H9 (cell line): ENCODE measurements around the gene NOP56. TPM values are rescaled to one million over a fixed set of nuclear protein-coding genes. Genes with fewer than 3 reads are reported as not detected.

ENCODE experiments used
- DNase-seq: peaks from one replicate; pipeline ENCODE4 v3.0.0-alpha.2; 2017
- H2AFZ ChIP-seq: one replicate; pipeline ENCODE4 v1.6.1; 2013; ENCODE audit warnings: mild to moderate bottlenecking, low read length, control low read depth, moderate library complexity
- H2AK5ac ChIP-seq: 2 replicates; pipeline ENCODE4 v1.6.1; 2013; ENCODE audit warnings: low read length, control low read depth, mixed read lengths; ENCODE audit not compliant: insufficient read length
- H2BK120ac ChIP-seq: one replicate; pipeline ENCODE4 v1.6.1; 2013; ENCODE audit warnings: low read depth, mild to moderate bottlenecking, low read length, control low read depth, inconsistent platforms; ENCODE audit not compliant: poor library complexity, severe bottlenecking
- H2BK12ac ChIP-seq: 2 replicates; pipeline ENCODE4 v1.6.1; 2013; ENCODE audit warnings: low read length, control low read depth, mixed read lengths, low read depth; ENCODE audit not compliant: insufficient read length
- H2BK15ac ChIP-seq: 2 replicates; pipeline ENCODE4 v1.6.1; 2013; ENCODE audit warnings: low read depth, low read length, control low read depth
- H2BK20ac ChIP-seq: one replicate; pipeline ENCODE4 v1.6.1; 2013; ENCODE audit warnings: low read depth, mild to moderate bottlenecking, low read length, control low read depth, inconsistent platforms; ENCODE audit not compliant: poor library complexity, severe bottlenecking
- H2BK5ac ChIP-seq: 2 replicates; pipeline ENCODE4 v1.6.1; 2013; ENCODE audit warnings: low read length, control low read depth, mixed read lengths; ENCODE audit not compliant: insufficient read length
- H3K14ac ChIP-seq: 2 replicates; pipeline ENCODE4 v1.6.1; 2013; ENCODE audit warnings: low read length, control low read depth; ENCODE audit not compliant: insufficient read depth
- H3K18ac ChIP-seq: 2 replicates; pipeline ENCODE4 v1.6.1; 2013; ENCODE audit warnings: low read depth, mild to moderate bottlenecking, mixed read lengths, low read length, control low read depth; ENCODE audit not compliant: insufficient read length
- H3K23ac ChIP-seq: 2 replicates; pipeline ENCODE4 v1.6.1; 2013; ENCODE audit warnings: low read length, control low read depth, mixed read lengths, low read depth; ENCODE audit not compliant: insufficient read length
- H3K23me2 ChIP-seq: 2 replicates; pipeline ENCODE4 v1.6.1; 2013; ENCODE audit warnings: low read depth, mild to moderate bottlenecking, mixed read lengths, low read length, control low read depth; ENCODE audit not compliant: insufficient read length, poor library complexity, severe bottlenecking
- H3K27ac ChIP-seq: 2 replicates; pipeline ENCODE4 v1.5.1; 2013; ENCODE audit warnings: low read length, control low read depth, mixed read lengths, low read depth; ENCODE audit not compliant: insufficient read length
- H3K27me3 ChIP-seq: 2 replicates; pipeline ENCODE4 v1.6.1; 2013; ENCODE audit warnings: low read length, control low read depth, inconsistent platforms; ENCODE audit not compliant: insufficient read depth
- H3K4ac ChIP-seq: 2 replicates; pipeline ENCODE4 v1.6.1; 2013; ENCODE audit warnings: low read depth, mild to moderate bottlenecking, control low read depth, inconsistent platforms, low read length, moderate library complexity
- H3K4me1 ChIP-seq: 2 replicates; pipeline ENCODE4 v1.6.1; 2013; ENCODE audit warnings: low read length, control low read depth, inconsistent platforms; ENCODE audit not compliant: insufficient read depth
- H3K4me2 ChIP-seq: 2 replicates; pipeline ENCODE4 v1.6.1; 2013; ENCODE audit warnings: low read length, control low read depth, mixed read lengths; ENCODE audit not compliant: insufficient read length, insufficient read depth
- H3K56ac ChIP-seq: 2 replicates; pipeline ENCODE4 v1.6.1; 2013; ENCODE audit warnings: low read depth, mild to moderate bottlenecking, mixed read lengths, low read length, control low read depth; ENCODE audit not compliant: insufficient read length
- H3K79me1 ChIP-seq: 2 replicates; pipeline ENCODE4 v1.6.1; 2013; ENCODE audit warnings: low read depth, mild to moderate bottlenecking, moderate library complexity, low read length, control low read depth, inconsistent platforms; ENCODE audit not compliant: insufficient read depth, poor library complexity, severe bottlenecking
- H3K79me2 ChIP-seq: 2 replicates; pipeline ENCODE4 v1.6.1; 2013; ENCODE audit warnings: low read length, control low read depth, inconsistent platforms; ENCODE audit not compliant: insufficient read depth
- H3K9ac ChIP-seq: 2 replicates; pipeline ENCODE4 v1.6.1; 2013; ENCODE audit warnings: low read length, control low read depth, mixed read lengths; ENCODE audit not compliant: insufficient read length; ENCODE audit errors: extremely low read depth
- H3K9me3 ChIP-seq: one replicate; pipeline ENCODE4 v1.6.1; 2013; ENCODE audit warnings: low read depth, low read length, inconsistent platforms; ENCODE audit not compliant: control insufficient read depth
- H3T11ph ChIP-seq: one replicate; pipeline ENCODE4 v1.6.1; 2013; ENCODE audit warnings: mild to moderate bottlenecking, low read length, control low read depth, inconsistent platforms
- H4K20me1 ChIP-seq: one replicate; pipeline ENCODE4 v1.6.1; 2013; ENCODE audit not compliant: control insufficient read depth, insufficient read length, insufficient read depth
- H4K5ac ChIP-seq: 2 replicates; pipeline ENCODE4 v1.6.1; 2013; ENCODE audit warnings: low read depth, mild to moderate bottlenecking, mixed read lengths, low read length, control low read depth; ENCODE audit not compliant: insufficient read length
- H4K8ac ChIP-seq: replicated peaks from 2 replicates; pipeline ENCODE4 v1.6.1; 2013; ENCODE audit warnings: low read length, control low read depth, mixed read lengths, low read depth; ENCODE audit not compliant: insufficient read length
- H4K91ac ChIP-seq: 2 replicates; pipeline ENCODE4 v1.6.1; 2013; ENCODE audit warnings: low read depth, mild to moderate bottlenecking, moderate library complexity, mixed read lengths, low read length, control low read depth; ENCODE audit not compliant: insufficient read length
- H3K27ac Mint-ChIP-seq, 3 experiments: 2 replicates in 2 of 3; 3 replicates in 1 of 3; pipeline ENCODE4 v1.8.0; 2020 to 2021; ENCODE audit warnings: mixed read lengths in 3 of 3, mild to moderate bottlenecking in 1 of 3, moderate library complexity in 1 of 3
- H3K27me3 Mint-ChIP-seq: 2 replicates; pipeline ENCODE4 v1.8.0; 2021; ENCODE audit warnings: low read depth, mild to moderate bottlenecking, moderate library complexity, mixed read lengths
- H3K36me3 Mint-ChIP-seq, 3 experiments: 2 replicates in 2 of 3; 3 replicates in 1 of 3; pipeline ENCODE4 v1.8.0; 2020 to 2021; ENCODE audit warnings: low read depth in 3 of 3, mixed read lengths in 3 of 3; ENCODE audit not compliant: insufficient read depth in 1 of 3
- H3K4me1 Mint-ChIP-seq, 2 experiments: 2 replicates each; pipeline ENCODE4 v1.8.0; 2020; ENCODE audit warnings: mixed read lengths in 2 of 2
- H3K4me3 Mint-ChIP-seq, 2 experiments: 2 replicates in 1 of 2; 3 replicates in 1 of 2; pipeline ENCODE4 v1.8.0; 2020 to 2021; ENCODE audit warnings: mild to moderate bottlenecking in 2 of 2, mixed read lengths in 2 of 2, moderate library complexity in 1 of 2
- H3K9me3 Mint-ChIP-seq, 2 experiments: 2 replicates in 1 of 2; 3 replicates in 1 of 2; pipeline ENCODE4 v1.8.0; 2020; ENCODE audit warnings: mild to moderate bottlenecking in 2 of 2, mixed read lengths in 2 of 2, moderate library complexity in 1 of 2
- CTCF ChIP-seq: fragments of 200-600 bp; sonication (generic); conservative IDR thresholded peaks from 3 replicates; pipeline ENCODE4 v1.8.0; 2021; ENCODE audit warnings: antibody characterized with exemption, mild to moderate bottlenecking
- WGBS: extraction: QIAGEN DNeasy Blood & Tissue Kit; methylation state at CpG from one replicate; pipeline ENCODE4 v1.1.7; 2013; ENCODE audit warnings: missing lambda C conversion rate, low lambda C conversion rate, mixed read lengths; ENCODE audit not compliant: insufficient read length; ENCODE audit errors: extremely low coverage; 5-methylcytosine and 5-hydroxymethylcytosine counted together
- total RNA-seq: library from RNA; stranded (reverse); gene quantifications from 2 replicates; pipeline ENCODE4 v1.2.1, GENCODE V29; 2021

The NOP56 gene
- total RNA-seq, 1 experiment from 2014 or later: 774 TPM

- H3K4ac ChIP-seq: no peak overlapping the region
- no peak overlapping the region for H3K4me2 ChIP-seq
- H3K9ac ChIP-seq: no peak overlapping the region
- Mint-ChIP-seq H3K4me3 (no peak overlapping the region), H3K9me3 (no peaks in the 10 kb centered on the region; a peak in 1 of 5 replicates), H3K27me3 (peaks cover 91% of the 10 kb centered on the region), H3K27ac (no peak overlapping the region), H3K4me1 (peaks cover 28 to 51% of the 10 kb centered on the region in 2 experiments), H3K36me3 (no peaks in the 10 kb centered on the region; a peak in 1 of 7 replicates)
- no peak overlapping the region for H4K5ac ChIP-seq
- H2BK20ac ChIP-seq: no peak overlapping the region
- no peak overlapping the region for H2BK5ac ChIP-seq
- no peak overlapping the region for H2AK5ac ChIP-seq
- H3K9me3 ChIP-seq: no peaks in the 10 kb centered on the region
- no peak overlapping the region for H3K14ac ChIP-seq
- H3K18ac ChIP-seq: no peak overlapping the region
- WGBS: no CpG with 5 or more reads among the region's 3 CpGs
- H3K4me1 ChIP-seq: no peaks in the 10 kb centered on the region; the same call in 1 of the 2 replicates
- H2BK120ac ChIP-seq: no peak overlapping the region
- no peak overlapping the region for H3K23ac ChIP-seq
- H3T11ph ChIP-seq: no peak overlapping the region
- peaks cover 31% of the 10 kb centered on the region for H3K27me3 ChIP-seq
- no peaks in the 10 kb centered on the region for H3K23me2 ChIP-seq
- no peak overlapping the region for H2AFZ ChIP-seq
- H4K8ac ChIP-seq: no peak overlapping the region
- DNase-seq: no peak
- no peak overlapping the region for H3K27ac ChIP-seq
- no peaks in the 10 kb centered on the region for H4K20me1 ChIP-seq
- no peak overlapping the region for H2BK12ac ChIP-seq
- no peak overlapping the region for H2BK15ac ChIP-seq
- no peaks in the 10 kb centered on the region for H3K79me2 ChIP-seq
- no peak overlapping the region for H3K56ac ChIP-seq
- TF ChIP-seq CTCF: no peak
- no peak overlapping the region for H4K91ac ChIP-seq
- H3K79me1 ChIP-seq: no peaks in the 10 kb centered on the region
Observed at GRCh38 chr20:2697768-2698167, 45.3 kb downstream of the NOP56 start.
